Esophagus muscularis mucosa (tissue), 3 donors: ENCODE data around the gene SHB.

Source experiments
- CTCF ChIP-seq, 3 experiments: fragments of 200-600 bp in 2 of 3; fragments of 450-650 bp in 1 of 3; sonication (generic) in 2 of 3; IDR thresholded peaks; one replicate each; pipeline ENCODE4 v1.5.1; 2017 to 2019; ENCODE audit warnings: antibody characterized with exemption in 3 of 3, mild to moderate bottlenecking in 2 of 3, moderate library complexity in 1 of 3
- POLR2AphosphoS5 ChIP-seq, 2 donors: sonication (generic); formaldehyde crosslinking; IDR thresholded peaks; one replicate each; pipeline ENCODE4 v1.6.1; 2017; ENCODE audit warnings: antibody characterized with exemption in 2 of 2

GRCh38 chr9:37873955-37874354, 195.1 kb downstream of the SHB start:
- TF ChIP-seq CTCF (IDR thresholded peaks at IDR 0.05) (no peak), POLR2AphosphoS5 (IDR thresholded peaks at IDR 0.05) (no peak)
